HG03097 (cell line): Measurements from ENCODE around the gene PHTF1.
"Not testable (repeated sequence)": the region's sequence is repeated elsewhere in the genome, so short reads cannot be mapped to it uniquely, and the experiment has no call there.

ENCODE experiments used
- ATAC-seq: cut with Tn5 transposase; IDR thresholded peaks from one replicate; pipeline ENCODE4 v1.9.1; 2021; ENCODE audit not compliant: unreplicated experiment, low FRiP score

The PHTF1 gene

GRCh38 chr1:113779542-113779941 is 20.3 kb upstream of the PHTF1 start:
- no peak for ATAC-seq

- no peak for ATAC-seq
These were observed 18.3 kb upstream of the PHTF1 start for GRCh38 chr1:113777561-113777960.

- no peak for ATAC-seq
These were observed 10.7 kb upstream of the PHTF1 start for GRCh38 chr1:113770031-113770430.

- ATAC-seq, result no peak
These were observed 10.3 kb upstream of the PHTF1 start for GRCh38 chr1:113769601-113769970.

- no peak for ATAC-seq
These were observed 9.8 kb upstream of the PHTF1 start for GRCh38 chr1:113768916-113769600.

- ATAC-seq, result no peak
These were observed 6.3 kb upstream of the PHTF1 start for GRCh38 chr1:113765306-113766230.

GRCh38 chr1:113763661-113764060 is 4.4 kb upstream of the PHTF1 start:
- ATAC-seq, result no peak

- ATAC-seq, result no peak
These were observed 2.7 kb upstream of the PHTF1 start for GRCh38 chr1:113761937-113762336.

- no peak for ATAC-seq
These were observed 1.1 kb upstream of the PHTF1 start for GRCh38 chr1:113760102-113761080.

GRCh38 chr1:113758631-113759332 is 504 bp downstream of the PHTF1 start:
- ATAC-seq, result peak; percentile 55

- no peak for ATAC-seq
These were observed 2.8 kb downstream of the PHTF1 start for GRCh38 chr1:113756461-113756860.

- ATAC-seq, result not testable (repeated sequence)
These were observed 6.0 kb downstream of the PHTF1 start for GRCh38 chr1:113753333-113753732.

GRCh38 chr1:113751516-113751915 is 7.8 kb downstream of the PHTF1 start:
- no peak for ATAC-seq

- no peak for ATAC-seq
These were observed 8.2 kb downstream of the PHTF1 start for GRCh38 chr1:113751114-113751513.

GRCh38 chr1:113749402-113749801 is 9.9 kb downstream of the PHTF1 start:
- no peak for ATAC-seq

- no peak for ATAC-seq
These were observed 11.9 kb downstream of the PHTF1 start for GRCh38 chr1:113747376-113747775.

GRCh38 chr1:113745425-113745824 is 13.9 kb downstream of the PHTF1 start:
- no peak for ATAC-seq

- no peak for ATAC-seq
These were observed 15.2 kb downstream of the PHTF1 start for GRCh38 chr1:113744114-113744513.

GRCh38 chr1:113742515-113742914 is 16.8 kb downstream of the PHTF1 start:
- no peak for ATAC-seq
